AG08395 (cell line): ENCODE data around the gene CRX.
"Not testable (repeated sequence)": the region's sequence is repeated elsewhere in the genome, so short reads cannot be mapped to it uniquely, and the experiment has no call there.

Experiments used
- DNase-seq: peaks from one replicate; pipeline ENCODE4 v3.0.0; 2012; ENCODE audit warnings: mixed read lengths, low spot score

The CRX gene

GRCh38 chr19:47803671-47804070 is 18.1 kb upstream of the CRX start:
- DNase-seq = not testable (repeated sequence)

DNA sequence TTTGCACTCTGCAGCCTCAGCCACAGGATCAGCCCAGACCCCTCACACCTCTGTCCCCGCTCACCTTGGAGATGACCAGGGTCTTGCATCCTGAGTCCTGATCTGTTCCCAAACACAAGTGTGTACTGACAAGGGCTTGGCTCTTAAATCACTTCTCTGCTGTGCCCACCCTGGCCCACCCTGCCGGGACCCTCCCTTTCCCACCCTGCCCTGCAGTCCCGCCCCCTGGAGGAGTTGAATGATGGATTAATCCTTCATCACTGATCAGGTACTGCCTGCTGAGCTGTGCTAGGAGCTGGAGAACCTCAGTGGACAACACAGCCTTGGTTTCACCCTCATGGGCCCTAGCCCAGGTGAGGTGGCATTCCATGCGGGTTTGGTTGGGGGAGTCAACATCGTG is 17.3 kb upstream of the CRX start, which contains the start of gene TPRX1:
TSS of gene TPRX1 (minus strand) at position 101 of the 400 bp plus-strand sequence. CDS start at position 89, 12 bp downstream.
- not testable (repeated sequence) for DNase-seq

GRCh38 chr19:47805313-47805712 is 16.4 kb upstream of the CRX start:
- no peak for DNase-seq

DNA sequence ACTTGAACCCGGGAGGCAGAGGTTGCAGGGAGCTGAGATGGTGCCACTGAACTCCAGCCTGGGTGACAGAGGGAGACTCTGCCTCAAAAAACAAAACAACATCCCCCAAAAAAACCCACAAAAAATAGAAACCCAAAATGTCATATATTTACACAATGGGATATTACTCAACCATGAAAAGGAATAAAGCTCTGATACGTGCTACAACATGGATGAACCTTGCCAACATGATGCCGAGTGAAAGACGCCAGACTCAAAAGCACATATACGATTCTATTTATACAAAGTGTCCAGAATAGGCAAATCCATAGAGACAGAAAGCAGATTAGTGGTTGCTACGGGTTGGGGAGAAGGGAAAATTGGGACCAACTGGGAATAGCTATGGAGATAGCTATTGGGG is 15.3 kb upstream of the CRX start:
- DNase-seq = no peak

DNA sequence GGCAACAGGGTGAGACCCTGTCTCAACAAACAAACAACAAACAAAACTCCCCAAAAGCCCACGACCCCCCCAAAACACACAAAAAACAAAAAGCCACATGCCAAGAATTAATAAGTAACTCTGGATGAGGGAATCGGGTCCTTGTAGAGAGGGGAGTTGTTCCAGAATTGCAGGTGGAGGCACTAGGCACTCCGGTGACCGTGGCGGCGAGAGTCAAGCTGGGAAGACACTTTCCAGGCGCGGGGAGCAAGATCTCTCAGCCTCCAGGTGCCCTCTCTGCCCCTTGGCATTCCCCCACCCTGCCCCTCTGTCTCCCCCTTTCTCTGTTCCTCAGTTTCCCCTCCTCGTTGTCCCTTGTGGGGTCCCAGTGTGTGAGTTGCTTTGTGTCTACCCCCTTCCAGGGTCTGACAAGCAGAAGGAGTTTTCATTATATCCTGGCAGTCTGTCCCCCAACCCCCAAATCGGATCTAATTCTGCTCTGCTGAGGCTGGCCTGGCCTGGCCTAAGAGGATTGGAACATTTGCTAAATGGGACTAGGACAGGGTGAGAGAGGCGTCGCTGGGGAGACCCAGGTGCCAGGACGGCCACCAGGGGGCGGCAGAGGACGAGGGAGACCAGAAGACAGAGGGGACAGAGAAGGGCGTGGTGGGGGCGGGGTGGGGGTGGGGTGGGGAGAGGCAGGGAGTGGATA is 8.3 kb upstream of the CRX start:
- DNase-seq = peak; percentile 70

GRCh38 chr19:47813995-47814328 is 7.8 kb upstream of the CRX start:
- DNase-seq = no peak

- not testable (repeated sequence) for DNase-seq
These were observed 5.5 kb upstream of the CRX start for GRCh38 chr19:47816270-47816669.

- DNase-seq = not testable (repeated sequence)
These were observed 3.5 kb upstream of the CRX start for GRCh38 chr19:47818221-47818620.

- DNase-seq = no peak
These were observed 1.9 kb upstream of the CRX start for GRCh38 chr19:47819858-47820257.

- no peak for DNase-seq
These were observed 1.3 kb upstream of the CRX start for GRCh38 chr19:47820410-47820809.

GRCh38 chr19:47824396-47824795 is 2.7 kb downstream of the CRX start:
- no peak for DNase-seq

GRCh38 chr19:47826800-47827199 is 5.1 kb downstream of the CRX start:
- no peak for DNase-seq

DNA sequence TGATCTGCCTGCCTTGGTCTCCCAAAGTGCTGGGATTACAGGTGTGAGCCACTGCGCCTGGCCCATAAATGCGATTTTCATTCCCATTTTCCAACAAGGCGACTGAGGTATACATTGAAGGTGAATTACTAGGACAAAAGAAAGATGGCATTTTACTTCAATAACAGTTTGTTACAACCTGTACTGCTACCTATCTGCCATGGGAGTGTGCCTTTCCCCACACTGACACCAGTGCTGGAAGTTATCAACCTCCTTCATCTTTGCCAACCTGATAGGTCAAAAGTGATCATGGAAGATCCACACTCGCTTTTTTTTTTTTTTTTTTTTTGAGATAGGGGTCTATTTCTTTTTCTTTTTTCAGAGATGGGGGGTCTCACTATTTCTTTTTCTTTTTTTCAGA is 11.0 kb downstream of the CRX start:
- DNase-seq = no peak

DNA sequence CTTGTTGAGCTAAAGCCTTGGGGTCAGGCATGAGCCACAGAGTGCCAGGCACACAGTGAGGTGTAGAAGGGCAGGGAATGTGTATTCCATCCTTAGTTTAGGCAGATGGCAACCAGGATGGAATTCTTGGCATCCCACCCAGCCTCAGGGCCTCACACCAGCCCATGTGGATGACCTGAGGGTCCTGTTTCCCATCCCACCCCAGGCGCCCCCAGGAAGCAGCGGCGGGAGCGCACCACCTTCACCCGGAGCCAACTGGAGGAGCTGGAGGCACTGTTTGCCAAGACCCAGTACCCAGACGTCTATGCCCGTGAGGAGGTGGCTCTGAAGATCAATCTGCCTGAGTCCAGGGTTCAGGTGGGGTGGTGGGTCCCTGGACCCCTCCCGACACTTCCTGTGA is 14.3 kb downstream of the CRX start:
- DNase-seq = no peak

- DNase-seq = no peak
These were observed 17.7 kb downstream of the CRX start for GRCh38 chr19:47839411-47839810.

GRCh38 chr19:47839913-47840312 is 18.2 kb downstream of the CRX start:
- no peak for DNase-seq

- DNase-seq = no peak
These were observed 21.2 kb downstream of the CRX start for GRCh38 chr19:47842941-47843340.

DNA sequence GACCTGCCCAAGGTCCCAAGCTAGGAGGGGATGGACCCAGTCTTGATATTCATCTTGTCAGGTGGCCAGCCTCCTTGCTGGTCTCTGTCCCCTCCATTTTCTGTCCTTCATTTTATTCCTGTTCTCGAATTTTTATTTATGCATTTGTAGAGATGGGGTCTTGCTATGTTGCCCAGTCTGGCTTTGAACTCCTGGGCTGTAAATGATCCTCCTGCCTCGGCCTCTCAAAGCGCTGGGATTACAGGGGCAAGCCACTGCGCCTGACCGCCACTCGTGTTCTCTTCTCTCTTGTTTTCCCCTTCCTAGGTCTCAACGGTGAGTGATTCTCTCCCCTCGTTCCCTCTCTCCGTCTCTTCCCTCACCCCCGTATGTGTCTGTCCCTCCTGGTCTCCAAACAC is 26.7 kb downstream of the CRX start:
- no peak for DNase-seq

DNA sequence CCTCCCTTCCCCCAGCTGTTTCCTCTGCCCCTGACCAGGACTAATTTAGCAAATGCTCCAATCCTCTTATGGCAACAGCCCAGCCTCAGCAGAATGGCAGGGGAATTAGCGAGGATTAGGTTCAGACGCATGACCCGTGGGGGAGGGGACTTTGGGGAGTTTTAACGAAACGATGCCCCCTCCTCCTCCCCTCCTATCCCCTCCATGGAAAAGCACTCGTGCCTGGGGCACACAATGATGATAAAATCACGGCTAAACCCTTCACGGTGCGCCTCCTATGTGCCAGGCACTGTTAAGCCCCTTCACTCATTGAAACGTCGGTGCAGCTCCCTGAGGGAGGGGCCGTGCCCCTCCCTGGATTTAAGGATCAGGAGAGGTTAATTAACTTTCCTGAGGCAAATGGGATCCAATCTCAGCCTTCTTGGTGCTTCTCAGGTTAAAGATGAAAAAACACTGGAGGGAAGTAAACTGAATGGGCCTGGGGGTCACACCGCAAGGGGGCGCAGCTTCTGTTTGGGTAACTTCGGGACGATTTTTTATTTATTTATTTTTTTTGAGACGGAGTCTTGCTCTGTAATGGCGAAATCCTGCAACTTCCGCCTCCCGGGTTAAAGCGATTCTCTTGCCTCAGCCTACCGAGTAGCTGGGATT is 27.2 kb downstream of the CRX start:
- DNase-seq = no peak

- DNase-seq = no peak
These were observed 31.3 kb downstream of the CRX start for GRCh38 chr19:47853003-47853402.

DNA sequence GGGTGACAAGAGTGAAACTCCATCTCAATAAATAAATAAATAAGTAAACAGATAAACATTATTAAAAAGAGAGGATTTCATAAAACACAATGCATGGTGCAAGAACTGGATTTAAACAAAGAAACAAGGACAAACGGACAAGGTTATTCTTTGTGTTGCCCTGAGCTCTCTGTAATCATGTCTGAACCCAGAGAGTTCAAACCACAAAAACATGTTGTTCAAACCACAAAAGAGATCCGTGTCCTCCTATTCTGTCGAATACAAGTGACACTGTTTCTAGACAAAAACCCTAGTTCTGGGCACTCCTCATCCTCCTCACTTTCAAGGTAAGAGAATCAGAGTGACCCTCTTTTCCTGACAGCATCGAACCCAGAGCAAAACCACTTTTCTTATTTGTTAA is 32.7 kb downstream of the CRX start:
- DNase-seq = no peak

GRCh38 chr19:47858231-47858630 is 36.5 kb downstream of the CRX start:
- not testable (repeated sequence) for DNase-seq

DNA sequence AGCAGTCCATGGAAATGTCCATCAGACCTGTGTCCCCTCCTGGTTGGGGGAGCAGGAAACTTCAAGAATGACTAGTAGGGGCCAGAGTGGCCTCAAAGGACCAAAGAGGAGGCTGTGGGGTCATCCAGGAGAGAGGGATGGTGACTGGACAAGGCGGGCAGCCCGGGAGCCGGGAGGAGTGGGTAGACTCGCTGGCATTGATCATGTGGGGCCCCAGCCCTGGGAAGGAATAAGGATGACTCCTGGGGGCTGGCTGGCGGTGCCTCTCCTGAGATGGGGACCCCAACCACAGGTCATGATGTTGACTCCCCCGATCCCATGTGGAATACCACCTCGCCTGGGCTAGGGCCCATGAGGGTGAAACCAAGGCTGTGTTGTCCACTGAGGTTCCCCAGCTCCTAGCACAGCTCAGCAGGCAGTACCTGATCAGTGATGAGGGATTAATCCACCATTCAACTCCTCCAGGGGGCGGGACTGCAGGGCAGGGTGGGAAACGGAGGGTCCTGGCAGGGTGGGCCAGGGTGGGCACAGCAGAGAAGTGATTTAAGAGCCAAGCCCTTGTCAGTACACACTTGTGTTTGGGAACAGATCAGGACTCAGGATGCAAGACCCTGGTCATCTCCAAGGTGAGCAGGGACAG is 37.0 kb downstream of the CRX start, which contains the start of gene TPRX2:
TSS of gene TPRX2 (plus strand) at position 590 of the 640 bp plus-strand sequence. CDS start at position 602, 12 bp downstream.
- not testable (repeated sequence) for DNase-seq
